Hippocampal formation (tissue), 2 donors: ENCODE measurements around the gene CCNE1.

Experiments
- DNase-seq, 2 donors: peaks; one replicate each; lab custom pipeline; 2025; lab: John Stamatoyannopoulos, UW

The CCNE1 gene

DNA sequence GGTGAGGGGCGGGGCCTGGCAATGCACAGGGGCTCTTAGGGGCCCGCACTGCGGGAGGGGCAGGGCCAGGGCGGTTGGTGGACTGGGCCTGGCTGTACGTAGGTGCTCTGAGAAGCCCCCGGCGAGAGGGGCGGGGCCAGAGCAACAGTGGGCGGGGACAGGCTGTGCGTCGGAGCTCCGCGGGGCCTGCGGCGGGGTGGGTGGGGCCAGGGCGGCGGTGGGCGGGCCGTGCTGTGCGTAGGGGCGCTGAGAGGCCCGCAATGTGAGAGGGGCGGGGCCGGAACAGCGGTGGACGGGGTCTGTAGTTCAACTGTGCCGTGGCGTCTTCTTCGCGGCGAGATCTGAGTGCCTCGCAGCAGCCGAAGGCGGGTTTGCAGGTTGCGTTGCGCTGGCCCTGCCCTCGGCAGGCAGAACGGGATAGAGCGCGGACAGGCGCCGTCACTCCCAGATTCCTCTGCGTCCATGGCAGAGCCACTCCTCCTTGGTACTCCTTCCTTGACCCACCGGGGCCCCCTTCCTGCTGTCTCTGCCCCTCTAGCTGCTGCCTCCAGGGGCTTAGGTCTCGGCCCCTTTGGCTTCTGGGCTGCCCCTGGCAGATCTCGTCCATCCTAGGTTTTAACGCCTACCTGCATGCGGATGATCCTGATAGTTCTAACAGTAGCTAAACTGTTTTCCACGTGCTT, 33.2 kb downstream of the CCNE1 start:
- DNase-seq = peak; percentile 84 to 86

DNA sequence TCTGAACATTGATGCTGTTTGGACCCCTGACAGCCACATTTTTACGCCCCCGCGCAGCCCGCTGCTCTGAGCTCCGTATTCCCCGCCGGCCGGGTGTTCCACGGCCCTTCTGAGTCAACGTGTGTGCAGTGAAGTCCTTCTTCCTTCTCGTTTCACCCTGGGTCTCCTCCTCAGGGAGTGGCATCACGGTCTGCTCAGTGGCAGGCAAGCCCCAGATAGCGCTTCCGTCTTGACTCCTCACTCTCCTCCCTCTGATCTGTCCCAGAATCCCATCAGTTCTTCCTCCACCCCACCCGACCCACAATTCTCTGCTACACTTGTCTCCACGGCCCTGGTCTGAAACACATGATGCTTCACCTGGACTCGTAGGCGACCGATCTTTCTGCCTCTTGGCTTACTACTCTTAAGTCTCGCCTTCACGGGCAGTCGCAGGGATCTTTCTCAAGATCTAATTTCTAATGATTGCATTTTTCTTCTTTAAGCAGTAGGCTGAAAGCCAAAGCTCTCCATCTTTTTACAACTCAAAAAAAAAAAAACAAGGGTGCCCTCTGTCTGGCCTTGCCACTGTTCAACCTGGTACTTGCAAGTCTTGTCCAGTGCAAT, 33.9 kb downstream of the CCNE1 start:
- peak in 1 of 2 donors; percentile 16 for DNase-seq

DNA sequence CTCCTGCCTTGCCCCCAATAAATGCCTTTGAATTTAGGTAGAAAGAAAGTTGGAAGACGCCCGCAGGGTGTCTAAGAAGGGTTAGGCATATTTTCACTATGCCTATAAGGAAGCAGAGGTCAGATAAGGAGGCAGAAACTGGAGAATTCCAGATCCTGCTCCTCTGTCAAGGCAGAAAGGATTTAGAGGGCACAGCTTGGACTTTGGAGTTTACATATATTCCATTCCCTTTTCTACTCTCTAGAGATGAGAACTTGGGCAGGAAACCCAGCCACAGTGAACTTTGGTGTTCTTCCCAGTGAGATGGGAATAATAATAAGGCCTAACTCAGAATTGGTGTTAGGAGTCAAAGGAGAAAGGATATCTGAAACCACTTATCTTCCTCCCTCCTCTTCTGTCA, 37.4 kb downstream of the CCNE1 start:
- no peak for DNase-seq

DNA sequence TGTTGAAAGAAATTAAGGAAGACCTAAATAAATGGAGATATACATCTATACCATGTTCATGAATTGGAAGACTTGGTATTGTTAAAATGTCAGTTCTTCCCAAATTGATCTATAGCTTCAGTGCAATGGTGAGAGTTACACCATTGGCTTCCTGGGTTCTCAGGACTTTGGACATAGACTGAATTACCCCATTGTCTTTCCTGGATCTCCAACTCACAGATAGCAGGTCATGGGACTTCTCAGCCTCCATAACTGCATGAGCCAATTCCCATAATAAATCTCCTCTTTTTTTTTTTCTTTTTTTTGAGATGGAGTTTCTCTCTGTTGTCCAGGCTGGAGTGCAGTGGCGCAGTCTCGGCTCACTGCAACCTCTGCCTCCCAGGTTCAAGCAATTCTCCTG, 38.7 kb downstream of the CCNE1 start:
- no peak for DNase-seq

DNA sequence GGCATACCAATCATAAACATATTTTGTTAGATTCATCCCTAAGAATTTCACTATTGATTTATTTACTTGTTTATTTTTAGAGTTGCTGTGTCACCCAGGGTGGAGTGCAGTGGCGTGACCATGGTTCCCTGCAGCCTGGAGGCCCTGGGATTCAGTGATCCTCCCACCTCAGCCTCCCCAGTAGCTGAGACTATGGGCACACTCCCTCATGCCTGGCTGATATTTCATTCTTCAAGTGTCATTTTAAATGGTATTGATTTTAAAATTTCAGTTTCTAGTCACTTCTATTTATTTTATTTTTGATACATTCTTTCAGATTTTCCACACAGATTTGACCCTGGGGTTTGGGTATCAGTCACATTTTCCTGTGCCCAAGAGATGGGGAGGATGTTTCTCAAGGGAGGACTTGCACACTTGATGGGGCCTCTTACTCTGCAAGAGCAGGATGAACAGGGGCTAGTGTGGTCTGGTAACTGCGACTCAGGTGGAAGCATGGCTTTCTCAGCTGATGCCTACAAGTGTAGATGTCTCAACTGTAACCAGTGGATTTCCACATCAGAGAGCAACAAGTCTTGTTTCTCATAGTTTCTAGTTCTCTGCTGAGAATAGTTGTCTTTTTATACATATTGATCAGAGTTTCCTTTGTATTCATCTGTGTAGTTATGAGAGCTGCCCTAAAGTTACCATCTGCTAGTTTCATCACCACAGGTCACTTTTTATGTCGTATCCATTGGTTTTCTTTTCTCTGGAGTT, 40.2 kb downstream of the CCNE1 start:
- DNase-seq = no peak

DNA sequence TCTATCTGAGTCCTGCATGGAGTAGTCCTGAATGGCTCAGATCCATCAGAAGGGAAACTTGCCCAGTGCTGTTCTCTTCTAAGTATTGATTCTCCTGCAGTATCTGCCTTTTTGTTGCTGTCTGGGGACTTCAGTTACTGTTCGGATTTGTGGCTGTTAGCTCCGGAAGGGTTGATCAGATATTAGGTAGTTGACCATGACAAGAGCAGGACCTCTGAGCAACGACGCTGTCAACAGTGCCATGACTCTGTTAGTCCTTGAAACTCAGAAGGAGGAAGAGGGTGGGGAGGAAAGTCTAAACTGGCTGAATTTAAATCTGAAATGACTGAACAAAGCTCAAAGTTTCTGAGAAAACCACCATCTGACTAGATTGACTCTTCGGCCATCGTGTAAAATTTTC, 42.2 kb downstream of the CCNE1 start:
- DNase-seq = no peak

DNA sequence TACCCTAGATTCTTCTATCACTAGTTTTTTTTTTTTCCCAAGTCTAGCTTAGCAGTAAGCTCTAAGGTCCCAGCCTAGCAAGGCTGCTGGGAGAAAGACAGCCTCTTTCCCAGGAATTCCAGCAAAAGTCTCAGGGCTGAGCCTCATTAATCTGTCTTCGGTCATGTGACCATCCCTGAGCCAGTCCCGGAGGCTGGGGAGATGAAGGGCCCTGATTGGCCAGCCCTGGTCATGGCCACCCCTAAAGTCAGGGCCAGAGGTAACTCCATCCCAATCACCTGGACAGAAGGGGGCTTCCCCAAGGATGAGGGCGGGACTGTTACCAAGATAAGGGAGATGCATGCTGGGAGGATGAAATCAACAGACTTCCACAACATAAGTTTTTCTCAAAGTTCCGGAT, 43.3 kb downstream of the CCNE1 start:
- DNase-seq = no peak

DNA sequence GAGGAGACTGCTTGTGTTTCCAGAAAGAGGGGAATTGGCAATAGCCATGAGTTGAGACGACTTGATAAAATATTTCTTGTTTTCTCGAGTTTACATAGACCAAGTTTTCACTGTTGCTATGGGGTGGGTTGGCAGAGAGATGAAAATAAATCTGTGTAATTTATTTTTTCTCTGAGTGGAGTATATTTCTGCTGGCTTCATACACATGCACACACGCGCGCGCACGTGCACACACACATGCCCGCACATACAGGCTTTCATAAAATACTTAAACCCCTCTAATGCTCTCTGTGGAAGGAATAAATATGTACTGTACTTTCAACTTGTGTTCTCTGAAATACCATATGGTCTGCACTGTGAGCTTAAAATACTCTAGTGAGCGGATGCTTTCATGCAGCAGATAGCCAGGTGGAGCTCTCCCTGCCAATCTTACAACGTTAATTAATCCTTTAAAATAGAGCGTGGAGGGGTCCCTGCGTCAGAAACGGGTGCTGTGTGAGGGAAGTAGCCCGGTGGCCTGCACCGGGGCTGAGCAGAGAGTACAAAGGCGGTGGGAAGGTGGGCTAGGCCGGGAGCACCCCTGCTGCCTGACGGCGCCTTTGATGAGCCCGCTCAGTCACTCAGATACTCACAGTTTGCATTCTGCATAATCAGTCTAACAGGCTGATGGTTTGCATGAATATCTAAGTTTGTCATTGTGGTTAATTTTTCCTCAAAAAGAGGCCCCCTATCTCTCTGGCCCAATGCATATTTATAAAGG, 44.1 kb downstream of the CCNE1 start:
- DNase-seq = no peak

DNA sequence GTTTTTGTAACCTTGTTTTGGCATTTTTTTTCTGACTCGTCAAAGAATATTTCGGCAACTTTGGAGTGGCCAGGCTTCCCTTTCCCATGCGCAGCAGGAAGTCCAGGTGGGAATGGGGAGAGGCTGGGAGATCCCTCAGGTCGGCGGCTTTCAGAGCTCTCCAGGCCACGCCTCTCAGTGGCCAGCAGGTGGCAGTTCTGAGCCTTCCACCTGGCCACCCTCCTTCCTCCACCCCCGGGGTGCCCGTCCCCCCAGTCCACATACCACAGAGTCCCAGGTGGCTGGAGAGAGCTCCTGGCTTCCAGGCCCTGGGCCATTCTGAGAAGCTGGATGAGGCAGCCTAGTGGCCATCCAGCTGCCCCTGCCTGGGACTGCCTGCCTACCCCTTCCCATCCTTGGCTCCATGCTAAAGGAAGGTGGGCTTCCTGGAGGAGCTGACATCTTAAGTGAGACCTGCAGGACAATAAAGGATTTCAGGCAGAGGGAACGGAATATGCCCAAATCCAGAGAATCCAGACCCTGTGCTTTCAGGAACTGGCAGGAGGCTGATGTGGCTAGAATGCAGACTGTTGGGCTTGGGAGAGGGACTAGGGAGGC, 46.3 kb downstream of the CCNE1 start:
- no peak for DNase-seq

DNA sequence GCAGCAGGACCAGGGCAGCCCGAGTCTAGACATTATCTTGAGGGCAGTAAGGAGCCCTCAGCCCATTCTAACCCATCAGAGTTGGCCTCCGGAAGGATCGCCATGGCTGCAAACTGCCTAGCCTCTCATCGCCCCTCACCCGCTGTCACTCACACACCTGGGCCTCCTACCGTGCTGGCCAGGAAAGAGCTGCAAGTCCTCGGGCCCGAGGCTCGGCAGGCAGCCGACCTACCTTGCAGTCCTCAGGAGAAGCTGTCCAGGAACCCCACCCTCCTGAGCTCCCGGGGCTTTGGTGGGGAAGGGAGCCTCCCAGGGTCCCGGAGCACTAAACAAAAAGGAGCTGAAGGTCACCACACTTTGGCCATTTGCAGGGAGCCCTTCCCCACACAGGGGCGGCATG, 46.8 kb downstream of the CCNE1 start:
- DNase-seq = no peak

DNA sequence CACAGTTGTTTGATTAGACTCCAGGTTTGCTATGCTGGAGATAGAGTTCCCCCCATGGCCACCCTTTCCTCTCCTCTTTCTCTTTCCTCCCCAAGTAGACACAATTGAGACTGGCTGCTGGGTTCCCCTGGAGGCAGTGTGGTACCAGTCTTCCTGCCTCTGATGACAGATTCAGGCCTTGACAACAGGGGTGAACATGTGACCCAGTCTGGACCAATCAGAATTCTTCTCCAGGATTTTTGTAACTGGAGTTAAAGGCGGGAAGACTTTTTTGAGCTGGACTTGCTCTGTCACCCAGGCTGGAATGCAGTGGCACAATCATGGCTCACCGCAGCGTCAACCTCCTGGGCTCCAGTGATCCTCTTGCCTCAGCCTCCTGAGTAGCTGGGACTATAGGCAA, 48.7 kb downstream of the CCNE1 start:
- DNase-seq = no peak

DNA sequence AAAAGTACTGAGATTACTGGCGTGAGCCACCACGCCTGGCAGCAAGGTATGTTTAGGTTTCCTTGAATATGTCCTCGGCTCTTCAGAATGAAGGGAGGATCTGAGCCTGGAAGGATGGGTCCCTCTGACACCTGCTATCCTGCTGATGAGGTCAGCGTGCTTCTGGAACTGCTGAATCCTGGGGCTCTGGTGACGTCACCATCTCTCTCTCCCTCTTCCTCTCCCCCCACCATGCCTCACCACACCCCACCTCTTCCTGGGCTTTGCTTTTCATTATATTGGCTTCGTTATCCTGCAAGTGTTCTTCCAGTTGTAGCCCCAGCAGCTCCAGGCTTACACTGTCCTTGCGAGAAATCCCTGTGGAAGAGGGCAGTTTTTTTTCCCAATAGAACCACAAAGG, 49.8 kb downstream of the CCNE1 start:
- no peak for DNase-seq

DNA sequence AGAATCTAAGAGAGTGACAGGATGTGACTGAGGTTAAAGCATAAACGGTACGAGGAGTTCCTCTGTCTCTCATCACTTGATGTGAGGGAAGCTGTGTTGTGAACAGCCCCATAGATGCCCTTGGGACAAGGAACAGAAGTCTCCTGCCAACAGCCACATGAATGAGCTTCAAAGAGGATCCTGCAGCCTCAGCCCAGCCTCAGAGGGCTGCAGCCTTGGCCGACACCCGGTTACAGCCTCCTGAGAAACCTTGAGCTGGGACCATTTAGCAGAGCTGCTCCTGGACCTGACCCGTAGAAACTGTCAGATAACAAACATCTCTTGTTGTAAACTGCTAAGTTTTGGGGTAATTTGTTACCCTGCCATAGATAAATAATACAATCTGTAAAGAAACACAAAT, 54.2 kb downstream of the CCNE1 start:
- DNase-seq = no peak

DNA sequence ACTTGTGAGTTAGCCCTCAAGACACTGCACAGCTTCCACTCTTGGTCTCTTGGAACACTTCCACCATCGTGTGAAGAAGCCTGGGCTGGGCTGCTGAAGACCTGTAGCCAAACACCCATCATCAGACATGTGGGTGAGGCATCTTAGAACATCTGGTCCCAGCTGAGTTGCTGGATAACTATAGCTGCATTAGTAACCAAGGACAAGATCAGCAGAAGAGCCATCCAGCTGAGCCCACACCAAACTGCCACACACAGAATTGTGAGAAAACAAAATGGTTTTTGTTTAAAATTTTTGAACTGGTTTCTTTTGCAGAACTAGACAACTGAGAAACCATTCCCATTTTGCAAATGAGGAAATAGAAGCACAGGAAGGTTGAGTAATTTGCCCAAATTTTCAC, 56.2 kb downstream of the CCNE1 start:
- no peak for DNase-seq

DNA sequence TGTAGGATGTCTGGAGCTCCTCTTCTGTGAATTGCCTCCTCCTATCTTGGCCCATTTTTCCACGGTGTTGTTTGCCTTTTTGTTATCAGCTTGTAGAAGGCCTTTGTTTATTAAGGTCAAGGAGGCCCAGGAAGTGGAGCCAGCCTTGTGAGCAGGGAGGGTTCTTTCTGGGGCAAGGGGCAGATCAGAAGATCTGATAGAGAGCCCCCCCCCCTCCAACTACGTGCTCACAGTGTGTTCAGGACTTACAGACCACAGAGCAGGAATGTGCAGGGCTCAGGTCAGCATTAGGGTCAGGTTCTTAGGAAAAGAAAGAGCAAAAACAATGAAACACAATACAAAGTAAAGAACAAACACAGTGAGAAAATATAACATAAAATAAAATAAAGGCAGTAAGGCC, 59.4 kb downstream of the CCNE1 start:
- DNase-seq = no peak

DNA sequence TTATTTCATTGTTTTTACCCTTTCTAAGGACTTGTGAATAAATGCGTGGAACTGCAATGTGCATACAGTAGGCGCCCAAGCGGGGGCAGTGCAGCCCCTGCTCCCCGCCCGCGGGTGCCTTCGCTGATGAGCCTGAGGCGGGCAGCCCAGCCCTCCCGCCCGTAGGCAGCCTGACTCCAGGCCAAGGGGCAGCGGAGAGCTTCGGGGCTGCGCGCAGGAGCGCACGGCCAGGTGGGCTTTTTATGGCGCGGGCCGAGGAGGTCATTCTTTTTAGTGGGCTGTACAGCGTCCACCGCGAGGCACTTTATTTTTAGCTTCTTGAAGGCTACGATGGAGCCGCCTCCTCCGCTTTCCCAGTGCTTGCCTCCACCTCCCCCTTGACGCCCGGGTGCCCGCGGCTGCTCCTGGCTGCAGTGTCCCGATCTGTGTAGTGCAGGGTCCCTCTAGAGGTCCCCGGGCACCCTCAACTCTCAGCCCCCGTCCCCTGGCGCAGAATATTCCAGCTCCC, 60.5 kb downstream of the CCNE1 start:
- no peak for DNase-seq

DNA sequence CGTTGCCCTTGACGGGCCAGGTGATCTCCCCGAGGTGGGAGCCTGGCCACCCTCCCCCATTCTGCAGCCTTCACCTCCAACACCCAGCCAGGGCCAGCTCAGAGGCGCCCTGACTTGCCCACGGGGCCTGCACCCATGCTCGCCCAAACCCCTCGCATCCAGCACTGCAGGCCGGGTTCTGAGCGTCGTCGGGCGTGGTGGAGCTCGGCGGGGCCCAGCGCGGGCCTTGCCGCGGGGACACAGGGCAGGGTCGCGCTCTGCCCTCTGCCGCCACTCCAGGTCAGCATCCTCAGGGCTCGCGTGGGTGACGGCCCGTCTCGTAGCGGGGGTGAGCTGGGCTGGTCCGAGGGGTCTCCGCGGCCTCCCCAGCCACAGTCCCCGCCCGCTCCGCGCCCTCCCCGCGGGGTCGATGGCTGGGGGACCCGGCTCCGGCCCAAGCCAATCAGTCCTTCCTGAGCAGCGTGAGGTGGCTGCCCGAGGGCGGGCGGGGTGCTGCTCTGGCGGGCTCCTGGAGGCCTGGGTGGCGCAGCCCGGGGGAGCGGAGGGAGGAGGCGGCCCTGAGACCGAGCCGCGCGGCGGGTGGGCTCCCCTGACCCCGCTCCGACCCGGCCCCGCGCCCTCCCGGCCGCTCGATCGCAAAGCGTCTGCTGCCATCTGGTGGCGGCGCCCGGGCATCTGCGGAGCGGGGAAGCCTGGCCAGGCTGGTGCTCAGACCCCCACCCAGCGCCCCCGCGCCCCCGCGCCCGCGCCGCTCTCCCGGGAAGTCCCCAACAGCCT, 61.4 kb downstream of the CCNE1 start:
- peak in 1 of 2 donors; percentile 36 for DNase-seq
